HG02973 (cell line): ENCODE results near the gene TM4SF5.
"Not testable (repeated sequence)": the region's sequence is repeated elsewhere in the genome, so short reads cannot be mapped to it uniquely, and the experiment has no call there.

ENCODE experiments used
- ATAC-seq: cut with Tn5 transposase; IDR thresholded peaks from one replicate; pipeline ENCODE4 v1.9.1; 2021; ENCODE audit warnings: moderate library complexity; ENCODE audit not compliant: unreplicated experiment

TM4SF5 gene

DNA sequence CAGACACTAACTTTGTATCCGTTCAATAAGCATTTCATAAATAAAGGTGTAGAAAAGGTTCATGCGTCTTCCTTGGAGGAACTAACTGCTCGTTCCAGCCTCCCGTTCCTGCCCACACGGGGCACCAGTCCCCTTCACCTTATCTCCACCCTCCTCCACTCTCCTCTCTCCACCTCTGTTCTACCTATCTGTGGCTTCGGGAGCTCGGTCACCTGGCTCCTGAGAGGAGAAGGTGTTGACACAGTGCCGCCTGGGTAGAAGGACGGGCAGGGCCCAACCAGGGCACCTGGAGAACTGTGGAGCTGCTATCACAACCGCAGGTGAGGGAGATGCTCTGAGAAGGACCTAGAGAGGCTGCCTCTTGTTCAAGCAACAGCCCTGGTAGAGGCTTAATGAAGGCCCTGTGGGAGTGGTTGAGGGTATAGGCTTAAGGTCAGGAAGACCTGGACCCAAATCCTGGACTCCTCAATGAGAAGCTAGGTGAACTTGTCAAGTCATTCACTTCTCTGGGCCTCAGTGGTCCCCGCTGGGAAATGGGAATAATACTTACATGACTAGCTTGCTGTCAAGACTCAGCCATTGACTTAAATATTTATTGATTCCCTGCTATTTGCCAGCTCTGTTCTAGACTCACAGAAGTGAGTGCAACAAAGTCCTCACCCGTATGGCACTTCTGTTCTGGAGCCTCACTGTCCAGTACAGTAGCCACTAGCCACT lies 51.8 kb downstream of the TM4SF5 start:
- no peak for ATAC-seq

DNA sequence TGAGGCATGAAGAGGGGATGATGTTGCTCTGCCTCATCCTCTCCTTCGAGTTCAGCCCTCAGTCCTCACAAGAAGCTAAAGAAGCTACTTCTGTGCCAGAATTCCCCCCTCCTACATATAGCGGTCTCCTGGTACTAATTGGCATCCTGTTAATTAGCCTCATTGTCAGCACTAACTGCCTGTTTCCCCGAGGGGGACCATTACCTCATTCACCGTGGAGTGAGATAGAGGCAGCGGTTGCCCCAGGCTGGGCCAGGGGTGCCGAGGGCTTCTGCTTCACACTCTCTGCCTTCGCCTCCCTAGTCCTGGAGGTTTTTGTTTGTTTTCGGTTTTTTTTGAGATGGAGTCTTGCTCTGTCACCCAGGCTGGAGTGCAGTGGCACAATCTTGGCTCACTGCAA lies 55.7 kb downstream of the TM4SF5 start:
- ATAC-seq: no peak

- ATAC-seq: not testable (repeated sequence)
These were observed 61.1 kb downstream of the TM4SF5 start for GRCh38 chr17:4832829-4833177.
